BE2C (cell line): ENCODE measurements around the gene SLC4A4.

Source experiments
- DNase-seq: peaks from one replicate; pipeline ENCODE4 v3.0.0-alpha.2; 2020
- H3K27me3 ChIP-seq: fragments of 250-450 bp; sonication (Bioruptor Pico); 2 replicates; pipeline ENCODE4 v1.5.1; 2020; ENCODE audit warnings: mild to moderate bottlenecking
- H3K36me3 ChIP-seq: fragments of 250-450 bp; sonication (Bioruptor Pico); 2 replicates; pipeline ENCODE4 v1.5.1; 2020; ENCODE audit warnings: mild to moderate bottlenecking
- H3K4me1 ChIP-seq: fragments of 250-450 bp; sonication (Bioruptor Pico); 2 replicates; pipeline ENCODE4 v1.5.1; 2020
- H3K4me3 ChIP-seq: 2 replicates; pipeline ENCODE4 v1.5.1; 2011; ENCODE audit warnings: low read depth, low read length
- H3K9me3 ChIP-seq: fragments of 250-450 bp; sonication (Bioruptor Pico); 2 replicates; pipeline ENCODE4 v1.5.1; 2020
- CTCF ChIP-seq: IDR thresholded peaks from 2 replicates; pipeline ENCODE4 v1.5.1; 2012; ENCODE audit warnings: mild to moderate bottlenecking, low read depth, low read length

Gene SLC4A4

GRCh38 chr4:71545168-71545567, 206.3 kb downstream of the SLC4A4 start:
- DNase-seq, result no peak
- H3K9me3 ChIP-seq, result no peaks in the 10 kb centered on the region
- H3K4me3 ChIP-seq, result no peak overlapping the region
- no peaks in the 10 kb centered on the region for H3K36me3 ChIP-seq
- no peaks in the 10 kb centered on the region for H3K4me1 ChIP-seq
- no peak for TF ChIP-seq CTCF
- no peaks in the 10 kb centered on the region for H3K27me3 ChIP-seq

- no peaks in the 10 kb centered on the region for H3K4me1 ChIP-seq
- no peak for TF ChIP-seq CTCF
- DNase-seq, result no peak
- no peaks in the 10 kb centered on the region for H3K27me3 ChIP-seq
- H3K9me3 ChIP-seq, result no peaks in the 10 kb centered on the region
- H3K36me3 ChIP-seq, result no peaks in the 10 kb centered on the region
- H3K4me3 ChIP-seq, result no peak overlapping the region
Measured at GRCh38 chr4:71549516-71550160, 210.8 kb downstream of the SLC4A4 start.

- H3K4me3 ChIP-seq, result no peak overlapping the region
- H3K4me1 ChIP-seq, result no peaks in the 10 kb centered on the region
- H3K36me3 ChIP-seq, result no peaks in the 10 kb centered on the region
- H3K27me3 ChIP-seq, result no peaks in the 10 kb centered on the region
- TF ChIP-seq CTCF, result no peak
- no peaks in the 10 kb centered on the region for H3K9me3 ChIP-seq
- no peak for DNase-seq
Measured at GRCh38 chr4:71550220-71551165, 211.7 kb downstream of the SLC4A4 start.

- TF ChIP-seq CTCF, result 0 out of 2 replicates have a peak, but pooled peaks have one; percentile 28
- Histone ChIP-seq H3K4me1 (no peaks in the 10 kb centered on the region), H3K4me3 (no peak overlapping the region), H3K9me3 (no peaks in the 10 kb centered on the region), H3K27me3 (no peaks in the 10 kb centered on the region), H3K36me3 (no peaks in the 10 kb centered on the region)
- no peak for DNase-seq
Measured at GRCh38 chr4:71553605-71554004, 214.8 kb downstream of the SLC4A4 start.

- TF ChIP-seq CTCF, result no peak
- Histone ChIP-seq H3K4me3 (no peak overlapping the region), H3K27me3 (no peaks in the 10 kb centered on the region), H3K9me3 (no peaks in the 10 kb centered on the region), H3K4me1 (no peaks in the 10 kb centered on the region), H3K36me3 (no peaks in the 10 kb centered on the region)
- no peak for DNase-seq
Measured at GRCh38 chr4:71554025-71554424, 215.2 kb downstream of the SLC4A4 start.

GRCh38 chr4:71558248-71558647, 219.4 kb downstream of the SLC4A4 start:
- Histone ChIP-seq H3K9me3 (no peaks in the 10 kb centered on the region), H3K4me1 (no peaks in the 10 kb centered on the region), H3K27me3 (no peaks in the 10 kb centered on the region), H3K36me3 (no peaks in the 10 kb centered on the region), H3K4me3 (no peak overlapping the region)
- TF ChIP-seq CTCF, result no peak
- no peak for DNase-seq
